Sigmoid colon (tissue), 4 donors: ENCODE results near the gene IARS1.

ENCODE experiments used
- EP300 ChIP-seq, 4 donors: sonication (generic); formaldehyde crosslinking; IDR thresholded peaks; one replicate each; pipeline ENCODE4 v1.6.1; 2017; ENCODE audit warnings: antibody characterized with exemption in 4 of 4
- TF ChIP-seq, protein P1 (sequence below), 4 experiments: fragments of 450-650 bp in 3 of 4; fragments of 200-600 bp in 1 of 4; IDR thresholded peaks; one replicate each; pipeline ENCODE4 v1.5.1; 2016 to 2019; ENCODE audit warnings: antibody characterized with exemption in 4 of 4, mild to moderate bottlenecking in 3 of 4, moderate library complexity in 2 of 4

DNA sequence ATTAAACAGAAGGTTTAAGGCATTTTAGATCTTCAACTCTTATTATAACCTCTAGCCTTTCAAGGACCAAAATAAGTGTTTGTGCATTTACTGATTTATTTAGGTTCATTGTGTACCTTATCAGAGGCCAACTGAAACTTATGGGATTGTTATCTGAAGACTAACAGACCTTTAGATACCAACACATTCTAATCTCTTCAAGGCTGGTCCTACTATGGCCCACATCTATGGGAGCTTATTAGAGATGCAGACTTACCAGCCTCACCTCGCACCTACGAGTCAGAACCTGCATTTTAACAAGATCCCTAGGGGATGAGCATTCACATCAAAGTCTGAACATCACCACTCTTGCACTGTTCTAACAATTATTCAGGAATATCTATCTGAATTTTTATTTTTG, 1.9 kb downstream of the IARS1 start:
- TF ChIP-seq, protein P1, sequence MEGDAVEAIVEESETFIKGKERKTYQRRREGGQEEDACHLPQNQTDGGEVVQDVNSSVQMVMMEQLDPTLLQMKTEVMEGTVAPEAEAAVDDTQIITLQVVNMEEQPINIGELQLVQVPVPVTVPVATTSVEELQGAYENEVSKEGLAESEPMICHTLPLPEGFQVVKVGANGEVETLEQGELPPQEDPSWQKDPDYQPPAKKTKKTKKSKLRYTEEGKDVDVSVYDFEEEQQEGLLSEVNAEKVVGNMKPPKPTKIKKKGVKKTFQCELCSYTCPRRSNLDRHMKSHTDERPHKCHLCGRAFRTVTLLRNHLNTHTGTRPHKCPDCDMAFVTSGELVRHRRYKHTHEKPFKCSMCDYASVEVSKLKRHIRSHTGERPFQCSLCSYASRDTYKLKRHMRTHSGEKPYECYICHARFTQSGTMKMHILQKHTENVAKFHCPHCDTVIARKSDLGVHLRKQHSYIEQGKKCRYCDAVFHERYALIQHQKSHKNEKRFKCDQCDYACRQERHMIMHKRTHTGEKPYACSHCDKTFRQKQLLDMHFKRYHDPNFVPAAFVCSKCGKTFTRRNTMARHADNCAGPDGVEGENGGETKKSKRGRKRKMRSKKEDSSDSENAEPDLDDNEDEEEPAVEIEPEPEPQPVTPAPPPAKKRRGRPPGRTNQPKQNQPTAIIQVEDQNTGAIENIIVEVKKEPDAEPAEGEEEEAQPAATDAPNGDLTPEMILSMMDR (IDR thresholded peaks at IDR 0.05) = no peak
- TF ChIP-seq EP300 (IDR thresholded peaks at IDR 0.05) = no peak
